ENCODE measurements around the gene PABPN1L. TPM values are rescaled to one million over a fixed set of nuclear protein-coding genes. Genes with fewer than 3 reads are reported as not detected.

The PABPN1L gene
- total and polyA plus RNA-seq, 2 of the 8 experiments (the other 6 are each of a cell fraction or from before 2014, with no cell fraction given), result not detected

DNA sequence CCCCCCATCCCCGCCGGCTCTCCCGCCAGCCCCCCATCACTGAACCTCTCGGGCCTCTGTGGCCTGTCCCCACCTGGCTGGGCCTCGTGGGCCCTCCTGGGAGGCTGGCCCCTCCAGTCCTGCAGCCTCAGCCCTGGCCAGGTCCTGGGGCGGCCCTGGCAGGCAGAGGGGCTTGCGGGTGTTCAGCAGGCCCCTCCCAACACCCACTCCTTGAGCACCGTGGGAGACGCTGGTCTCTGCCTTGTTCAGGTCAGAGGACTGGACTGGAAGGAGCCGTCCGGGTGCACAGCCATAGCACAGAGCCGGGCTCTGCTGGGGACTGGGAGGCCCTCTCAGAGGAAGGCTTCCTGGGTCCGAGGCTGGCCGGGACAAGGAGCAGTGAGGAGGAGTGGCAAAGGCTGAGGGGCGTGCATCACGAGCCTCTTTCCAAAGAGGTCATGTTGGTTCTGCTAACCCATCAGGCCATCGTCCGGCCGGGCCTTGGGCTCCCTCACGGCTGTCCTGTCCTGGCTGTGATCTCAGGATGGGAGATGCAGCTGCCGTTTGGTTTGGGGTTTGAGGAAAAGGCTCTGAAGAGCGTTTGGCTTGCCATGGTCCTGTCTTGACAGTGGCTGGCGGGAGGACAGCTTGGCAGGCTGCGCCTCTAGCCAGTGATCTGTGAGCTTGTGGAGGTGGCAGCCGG is 6.3 kb upstream of the PABPN1L start:
- H3K4ac ChIP-seq (replicated peaks; ENCODE audit: insufficient read length, low read depth, low read length), result no peak overlapping the region
- no peak overlapping the region for H2BK120ac ChIP-seq (replicated peaks; ENCODE audit: low read depth, low read length)
- WGBS, 2 experiments (ENCODE audit: extremely low coverage in 1 of 2, insufficient coverage in 1 of 2, insufficient read length in 1 of 2, insufficient replicate concordance in 2 of 2, low coverage in 1 of 2, low lambda C conversion rate in 2 of 2, missing lambda C conversion rate in 1 of 2), result 92% methylated on average over 23 of the region's 25 CpGs; no CpG with 5 or more reads in 1 of the 2 experiments
- peak overlapping the region; percentile 25 for H4K8ac ChIP-seq (ENCODE audit: extremely low read depth, insufficient read depth, low read length)
- ChIA-PET CTCF (ENCODE audit: partially characterized antibody) (interaction anchor here (1.4 kb wide), 1 partner anchor 15 kb away, joined by 5 read pairs; no protein-coding TSS in a partner anchor), POLR2A (ENCODE audit: partially characterized antibody) (interaction anchor here (0.8 to 2.6 kb wide), 4 partner anchors 9 to 63 kb away, joined by 3 to 8 read pairs (median 6); no protein-coding TSS in a partner anchor)
- FAIRE-seq (no peak), DNase-seq (ENCODE audit: low read depth in 1 of 2, low spot score in 2 of 2) (no peak)
- H2BK5ac ChIP-seq (ENCODE audit: low read depth, low read length), result no peak overlapping the region
- no peaks in the 10 kb centered on the region for H3K23me2 ChIP-seq (ENCODE audit: low read depth, low read length)
- no peak overlapping the region for H3K18ac ChIP-seq (ENCODE audit: extremely low read depth, low read length)
- H3K36me3 ChIP-seq (ENCODE audit: control insufficient read depth in 2 of 4, insufficient read depth in 4 of 4, low read length in 3 of 4), result no peaks in the 10 kb centered on the region
- no peaks in the 10 kb centered on the region; a peak in 1 of 4 replicates for H3K9me3 ChIP-seq (ENCODE audit: insufficient read depth in 2 of 2, low read depth in 1 of 2, low read length in 1 of 2)
- no peak overlapping the region for H3K14ac ChIP-seq (ENCODE audit: insufficient read length)
- H2BK15ac ChIP-seq (ENCODE audit: low read length), result no peak overlapping the region
- H4K5ac ChIP-seq (ENCODE audit: insufficient read length, low read depth, low read length), result no peak overlapping the region
- no peak overlapping the region for H3K23ac ChIP-seq (ENCODE audit: insufficient read length)
- TF ChIP-seq NRF1 (IDR thresholded peaks at IDR 0.05; ENCODE audit: low read depth, low read length) (no peak), RFX5 (IDR thresholded peaks at IDR 0.05; ENCODE audit: borderline replicate concordance, low read depth, low read length) (no peak), POLR2A (IDR thresholded peaks at IDR 0.05; ENCODE audit: control extremely low read depth in 1 of 2, low read depth in 2 of 2, low read length in 2 of 2) (no peak), EZH2 (IDR thresholded peaks at IDR 0.05; ENCODE audit: low read depth, low read length, severe bottlenecking) (no peak), SP1 (IDR thresholded peaks at IDR 0.05; ENCODE audit: low read depth, low read length) (no peak), ZNF274 (IDR thresholded peaks at IDR 0.05; ENCODE audit: borderline replicate concordance, extremely low read depth, low read length) (no peak), CHD2 (IDR thresholded peaks at IDR 0.05; ENCODE audit: low read length) (no peak)
- TF ChIP-seq, protein P1, sequence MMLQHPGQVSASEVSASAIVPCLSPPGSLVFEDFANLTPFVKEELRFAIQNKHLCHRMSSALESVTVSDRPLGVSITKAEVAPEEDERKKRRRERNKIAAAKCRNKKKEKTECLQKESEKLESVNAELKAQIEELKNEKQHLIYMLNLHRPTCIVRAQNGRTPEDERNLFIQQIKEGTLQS (IDR thresholded peaks at IDR 0.05; ENCODE audit: insufficient read depth, low read depth, low read length), result no peak
- TF ChIP-seq, protein P2, sequence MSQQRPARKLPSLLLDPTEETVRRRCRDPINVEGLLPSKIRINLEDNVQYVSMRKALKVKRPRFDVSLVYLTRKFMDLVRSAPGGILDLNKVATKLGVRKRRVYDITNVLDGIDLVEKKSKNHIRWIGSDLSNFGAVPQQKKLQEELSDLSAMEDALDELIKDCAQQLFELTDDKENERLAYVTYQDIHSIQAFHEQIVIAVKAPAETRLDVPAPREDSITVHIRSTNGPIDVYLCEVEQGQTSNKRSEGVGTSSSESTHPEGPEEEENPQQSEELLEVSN (IDR thresholded peaks at IDR 0.05), result no peak
- no peaks in the 10 kb centered on the region for H3K79me1 ChIP-seq (ENCODE audit: low read depth, low read length)
- H2BK12ac ChIP-seq (ENCODE audit: low read depth, low read length), result no peak overlapping the region
- H3K4me3 ChIP-seq (ENCODE audit: extremely low read depth in 1 of 4, insufficient read depth in 2 of 4, low read depth in 3 of 4, low read length in 4 of 4), result no peak overlapping the region
- H3K4me1 ChIP-seq (replicated peaks in 1 of 4; ENCODE audit: control insufficient read depth in 3 of 4, insufficient read depth in 4 of 4, low read length in 3 of 4), result no peaks in the 10 kb centered on the region; a peak in 1 of 7 replicates
- H3K27ac ChIP-seq (ENCODE audit: low read depth, low read length), result no peak overlapping the region
- no peak overlapping the region for H2BK20ac ChIP-seq (ENCODE audit: low read length)
- no peaks in the 10 kb centered on the region for H3K79me2 ChIP-seq (ENCODE audit: control insufficient read depth in 1 of 2, insufficient read depth in 2 of 2, low read length in 2 of 2)
- no peak overlapping the region for H4K91ac ChIP-seq (replicated peaks; ENCODE audit: insufficient read length, low read length)
- H2AK5ac ChIP-seq (ENCODE audit: low read depth, low read length), result no peak overlapping the region
- no peaks in the 10 kb centered on the region for H4K20me1 ChIP-seq (replicated peaks in 1 of 2; ENCODE audit: control insufficient read depth in 1 of 2, insufficient read depth in 2 of 2, low read length in 2 of 2)
- no peaks in the 10 kb centered on the region for H3K27me3 ChIP-seq (replicated peaks in 1 of 4; ENCODE audit: control insufficient read depth in 3 of 4, extremely low read depth in 1 of 4, insufficient read depth in 3 of 4, low read length in 3 of 4)
- H3K4me2 ChIP-seq (ENCODE audit: insufficient read depth in 1 of 2, low read depth in 2 of 2, low read length in 2 of 2), result no peak overlapping the region
- H3K9ac ChIP-seq (replicated peaks in 1 of 4; ENCODE audit: extremely low read depth in 1 of 4, low read depth in 3 of 4, low read length in 3 of 4), result no peak overlapping the region
- H2AFZ ChIP-seq (ENCODE audit: low read length), result no peak overlapping the region
- H3K56ac ChIP-seq (replicated peaks; ENCODE audit: insufficient read length, low read depth, low read length), result no peak overlapping the region

All from H1 (cell line).